GM12892 (cell line): ENCODE results near the gene CRB2.

Source experiments
- POLR2A ChIP-seq: IDR thresholded peaks from 2 replicates; pipeline ENCODE4 v1.6.1; 2011; ENCODE audit warnings: low read depth, low read length, control low read depth
- POLR2AphosphoS5 ChIP-seq: IDR thresholded peaks from 2 replicates; pipeline ENCODE4 v1.6.1; 2011; ENCODE audit warnings: low read depth, low read length, control low read depth
- TAF1 ChIP-seq: IDR thresholded peaks from 2 replicates; pipeline ENCODE4 v1.6.1; 2011; ENCODE audit warnings: low read depth, mild to moderate bottlenecking, control low read depth, low read length, borderline replicate concordance

GRCh38 chr9:123335986-123336329, 20.0 kb upstream of the CRB2 start:
- TF ChIP-seq POLR2A (no peak), POLR2AphosphoS5 (no peak), TAF1 (no peak)
